ENCODE measurements around the gene LIM2.

Gene LIM2

DNA sequence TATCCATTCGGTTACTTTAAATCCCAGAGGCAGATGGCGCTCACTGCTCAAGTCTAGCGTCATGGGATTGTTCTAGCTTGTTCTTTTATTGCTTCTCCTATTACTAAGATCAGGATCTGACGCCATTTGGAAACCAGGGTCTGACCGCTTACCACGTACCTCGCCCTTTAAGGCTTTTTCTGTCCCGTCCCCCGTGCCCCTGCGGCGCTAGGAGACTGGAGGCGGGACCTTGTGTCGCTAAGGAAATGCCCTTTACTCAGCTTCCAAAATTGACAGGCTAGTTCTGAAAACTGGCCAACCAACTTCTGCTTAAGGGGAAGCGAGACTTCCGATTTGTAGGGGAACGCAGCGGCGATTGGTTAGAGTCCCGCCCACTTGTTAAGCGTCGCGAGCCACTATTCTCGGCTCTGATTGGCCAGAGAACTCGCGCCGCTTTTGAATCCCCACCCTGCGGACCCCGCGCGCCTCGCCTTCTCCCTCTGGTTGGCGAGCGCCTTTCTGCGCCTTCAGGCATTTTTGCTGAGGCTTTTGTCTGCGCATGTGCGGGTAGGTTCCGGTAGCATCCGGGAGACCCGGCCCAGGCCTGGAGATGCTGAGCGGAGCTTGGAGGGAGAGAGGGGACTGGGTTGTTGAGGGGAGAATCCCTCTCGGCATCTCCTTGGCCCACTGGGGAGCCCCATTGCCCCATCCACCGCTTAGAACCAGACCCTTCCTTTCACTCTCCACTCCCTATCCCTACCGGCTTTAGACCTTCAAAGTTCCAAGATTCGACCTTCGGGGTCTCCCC lies 6.5 kb upstream of the LIM2 start:
- DNase-seq: peak; percentile 96

GRCh38 chr19:51392701-51393100 lies 4.9 kb upstream of the LIM2 start:
- DNase-seq: no peak

GRCh38 chr19:51391073-51391611 lies 3.4 kb upstream of the LIM2 start:
- DNase-seq: no peak

- DNase-seq: no peak
These were observed 1.4 kb upstream of the LIM2 start for GRCh38 chr19:51389143-51389542.

- DNase-seq: no peak
These were observed 773 bp downstream of the LIM2 start for GRCh38 chr19:51386882-51387520.

DNA sequence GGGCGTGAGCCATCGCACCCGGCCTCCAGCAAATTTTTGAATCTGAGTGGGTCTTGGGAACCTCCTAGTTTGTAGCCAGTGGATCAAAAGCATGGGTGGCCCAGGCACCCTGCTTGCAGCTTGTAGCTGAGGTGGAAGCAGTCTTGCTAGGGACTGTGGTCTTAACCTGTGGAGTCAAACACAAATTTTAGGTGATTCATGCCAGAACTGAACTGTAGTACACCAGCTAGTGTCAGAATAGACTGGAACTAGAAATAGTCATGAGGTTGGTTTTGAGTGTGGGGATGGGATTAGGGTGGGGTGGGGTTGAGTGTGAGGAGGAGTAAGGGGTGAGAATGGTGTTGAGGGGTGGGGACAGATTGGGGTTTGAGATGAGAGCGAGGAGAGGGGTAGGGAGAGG lies 5.8 kb downstream of the LIM2 start:
- DNase-seq: no peak

DNA sequence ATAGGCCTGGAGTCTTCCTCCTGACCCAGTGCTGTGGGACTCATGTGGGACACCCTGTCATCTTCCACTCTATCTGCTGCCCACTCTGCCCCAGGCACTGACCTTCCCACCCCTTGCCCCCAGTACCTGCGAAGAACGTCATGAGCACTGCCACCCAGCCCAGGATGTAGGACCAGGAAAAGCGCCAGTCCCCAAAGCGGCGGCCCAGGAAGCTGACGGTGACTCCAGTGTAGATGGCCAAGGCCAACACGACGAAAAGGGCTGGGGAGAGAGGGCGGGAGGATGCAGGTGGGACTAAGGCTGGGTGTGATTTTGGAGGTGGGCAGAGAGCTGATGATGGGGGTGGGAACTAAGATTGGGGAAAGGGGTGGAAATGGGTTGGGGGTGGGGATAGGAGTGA lies 7.4 kb downstream of the LIM2 start:
- DNase-seq: no peak

DNA sequence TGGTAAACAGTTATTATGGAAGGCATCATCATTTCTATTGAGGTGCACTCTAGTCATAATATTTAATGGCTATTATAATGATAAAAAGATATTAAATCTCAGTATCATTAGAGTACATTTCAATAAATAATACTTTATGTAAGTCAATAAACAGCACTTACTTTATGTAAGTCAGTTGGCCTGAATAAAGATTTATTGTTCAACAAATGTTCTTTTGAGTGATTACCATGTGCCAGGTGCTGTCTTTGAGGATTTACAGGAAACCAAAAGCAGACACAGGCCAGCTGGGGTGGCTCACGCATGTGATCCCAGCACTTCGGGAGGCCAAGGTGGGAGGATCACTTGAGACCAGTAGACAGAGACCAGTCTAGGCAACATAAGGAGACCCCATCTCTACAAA lies 10.4 kb downstream of the LIM2 start:
- no peak for DNase-seq

DNA sequence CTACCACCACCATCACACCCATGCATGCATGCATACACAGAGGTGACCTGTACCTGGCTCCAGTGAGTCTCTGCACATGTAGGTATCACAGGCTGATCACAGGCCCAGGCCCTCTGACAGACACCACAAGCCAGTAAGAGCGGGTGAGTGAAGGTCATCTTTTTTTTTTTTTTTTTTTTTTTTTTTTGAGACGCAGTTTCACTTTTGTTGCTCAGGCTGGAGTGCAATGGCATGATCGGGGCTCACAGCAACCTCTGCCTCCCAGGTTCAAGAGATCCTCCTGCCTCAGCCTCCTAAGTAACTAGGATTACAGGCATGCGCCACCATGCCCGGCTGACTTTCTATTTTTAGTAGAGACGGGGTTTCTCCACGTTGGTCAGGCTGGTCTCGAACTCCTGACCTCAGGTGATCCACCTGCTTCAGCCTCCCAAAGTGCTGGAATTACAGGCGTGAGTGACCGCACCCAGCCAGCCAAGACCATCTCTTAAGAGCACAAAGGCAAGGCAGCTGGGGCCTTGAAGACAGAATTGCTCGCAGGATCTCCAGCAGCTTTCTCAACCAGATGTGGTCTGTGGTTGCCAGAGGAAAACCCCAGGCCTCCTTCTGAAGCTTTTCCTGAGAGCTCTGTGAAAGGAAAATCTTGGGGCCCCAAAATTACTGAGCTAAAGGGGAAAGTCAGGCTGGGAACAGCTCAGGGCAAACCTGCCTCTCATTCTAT lies 12.1 kb downstream of the LIM2 start:
- no peak for DNase-seq

DNA sequence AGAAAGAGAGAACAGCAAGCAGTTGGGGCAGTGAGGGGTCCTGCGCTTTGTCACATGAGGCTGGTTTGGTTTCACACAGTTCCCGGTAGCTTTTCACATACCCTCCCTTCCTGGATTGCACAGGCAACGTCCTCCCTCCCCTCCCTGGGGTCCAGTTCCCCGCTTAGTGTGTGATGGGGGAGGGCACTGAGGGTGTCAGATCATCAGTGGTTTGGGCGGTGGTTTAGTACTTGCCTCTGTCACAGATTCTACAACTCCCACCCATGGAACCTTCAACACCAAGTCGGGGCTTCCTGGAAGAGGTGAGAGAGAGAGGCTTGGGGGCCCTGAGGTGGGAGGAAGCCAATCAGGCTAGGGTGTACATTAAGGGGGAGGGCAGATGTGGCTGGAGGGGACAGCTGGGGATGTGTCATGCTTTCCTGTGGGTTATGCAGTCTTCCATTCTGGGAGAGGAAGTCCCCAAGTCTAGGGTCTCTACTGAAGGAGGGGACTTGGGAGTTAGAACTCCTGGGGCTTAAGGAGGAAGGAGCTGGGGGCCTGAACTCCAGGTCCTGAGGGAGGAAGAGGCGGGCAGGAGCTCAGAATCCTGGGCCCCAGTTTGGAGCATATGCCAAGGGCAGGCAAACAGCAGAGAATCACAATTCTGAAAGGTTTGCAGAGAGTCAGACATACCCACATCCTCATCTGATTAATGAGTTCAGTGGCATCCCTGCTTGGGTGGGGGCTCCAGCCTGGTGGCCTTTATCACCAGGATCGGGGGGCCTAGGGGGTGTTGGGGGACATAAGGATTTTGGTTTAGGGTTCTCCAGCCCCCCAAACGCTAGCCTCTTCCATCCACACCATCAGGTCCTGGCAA lies 14.9 kb downstream of the LIM2 start, which contains the start of gene NKG7:
Gene NKG7, minus strand, starts transcription at position 6 of the 856 bp plus-strand sequence. CDS start 119 bp downstream, outside the sequence.
- DNase-seq: no peak

- no peak for DNase-seq
These were observed 15.6 kb downstream of the LIM2 start for GRCh38 chr19:51372021-51372648.

DNA sequence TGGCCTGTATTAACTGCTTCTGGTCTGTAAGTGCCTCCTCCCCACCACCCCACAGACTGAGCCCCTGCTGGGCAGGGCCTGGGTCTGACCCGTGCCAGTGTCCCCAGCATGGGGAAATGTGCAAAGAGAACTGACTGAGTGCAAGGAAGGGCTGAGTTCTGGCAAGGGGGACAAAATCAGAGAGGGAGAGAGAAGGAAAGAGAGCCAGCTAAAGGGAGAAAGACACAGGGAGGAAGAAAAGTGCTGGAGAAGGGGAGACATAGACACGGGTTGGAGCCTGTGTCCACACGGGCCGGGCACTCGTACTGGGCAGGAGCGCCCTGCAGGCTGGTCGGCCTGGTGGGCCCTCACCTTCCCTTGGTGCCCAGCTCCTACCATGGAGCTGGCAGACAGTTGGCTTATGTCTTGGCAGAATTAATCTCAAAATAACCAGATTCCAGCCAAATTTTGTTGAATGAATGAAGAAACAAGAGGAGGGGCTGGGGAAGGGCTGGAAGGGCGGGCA lies 16.5 kb downstream of the LIM2 start:
- DNase-seq: no peak

DNA sequence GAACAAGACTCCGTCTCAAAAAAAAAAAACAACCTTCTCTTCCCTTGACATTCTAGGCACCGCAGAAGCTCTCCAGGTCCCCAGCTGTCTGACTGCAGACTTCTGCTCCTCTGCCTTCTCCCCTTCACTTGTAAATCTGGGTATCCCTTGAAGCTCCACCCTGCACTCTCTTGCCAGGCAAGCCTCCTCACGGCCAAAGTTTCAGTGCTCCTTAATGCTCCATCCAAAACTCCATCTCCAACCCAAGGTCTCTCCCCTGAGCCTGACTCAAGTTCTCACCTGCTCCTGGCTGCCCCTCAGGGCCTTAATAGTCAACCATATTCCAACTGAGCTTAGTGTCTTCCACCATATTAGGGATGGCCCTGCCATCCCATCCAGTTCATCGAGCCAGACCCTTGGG lies 17.5 kb downstream of the LIM2 start:
- no peak for DNase-seq

DNA sequence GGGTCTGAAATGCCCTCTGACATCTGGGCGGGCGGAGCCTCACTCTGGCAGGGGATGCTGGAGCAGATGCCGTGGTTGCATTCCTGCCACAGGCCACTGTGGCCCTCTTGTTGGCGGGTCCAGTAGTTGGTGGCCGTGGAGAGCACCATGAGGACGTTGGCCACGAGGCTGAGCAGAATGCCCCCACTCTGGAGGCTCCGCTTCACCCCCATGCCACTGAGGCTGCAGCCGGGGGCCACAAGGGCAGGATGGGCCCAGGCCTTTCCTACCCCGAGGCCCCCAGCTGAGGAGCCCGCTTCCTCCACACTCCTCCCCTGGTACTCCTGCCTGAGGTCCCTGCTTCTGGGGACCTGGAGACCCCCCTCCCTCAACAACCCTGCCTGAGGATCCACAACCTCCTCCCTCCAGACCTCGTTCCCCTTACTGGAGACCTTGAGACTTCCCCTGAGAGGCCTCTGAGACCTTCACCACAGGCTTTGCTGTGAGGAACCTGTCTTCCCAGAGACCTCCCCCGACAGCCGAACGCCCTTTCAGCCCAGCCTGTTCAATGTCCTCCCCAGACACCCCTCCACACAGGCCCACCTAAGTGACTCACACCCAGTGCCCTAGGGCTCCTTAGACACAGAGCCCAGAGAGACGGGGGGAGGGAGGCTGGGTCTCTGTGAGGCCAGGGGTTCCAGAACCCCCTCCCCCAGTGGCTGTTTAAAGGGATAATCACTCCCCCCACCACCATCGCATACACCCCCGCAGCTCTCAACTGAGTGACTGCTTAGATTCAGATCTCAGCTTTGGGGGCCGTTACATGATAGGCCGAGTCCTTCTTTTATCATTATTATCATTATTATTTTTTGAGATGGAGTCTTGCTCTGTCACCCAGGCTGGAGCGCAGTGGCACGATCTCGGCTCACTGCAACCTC lies 19.1 kb downstream of the LIM2 start, which contains the start of gene CLDND2:
Gene CLDND2, minus strand, starts transcription at position 638 of the 917 bp plus-strand sequence. Its CDS starts 426 bp downstream, at position 212.
- DNase-seq: no peak

DNA sequence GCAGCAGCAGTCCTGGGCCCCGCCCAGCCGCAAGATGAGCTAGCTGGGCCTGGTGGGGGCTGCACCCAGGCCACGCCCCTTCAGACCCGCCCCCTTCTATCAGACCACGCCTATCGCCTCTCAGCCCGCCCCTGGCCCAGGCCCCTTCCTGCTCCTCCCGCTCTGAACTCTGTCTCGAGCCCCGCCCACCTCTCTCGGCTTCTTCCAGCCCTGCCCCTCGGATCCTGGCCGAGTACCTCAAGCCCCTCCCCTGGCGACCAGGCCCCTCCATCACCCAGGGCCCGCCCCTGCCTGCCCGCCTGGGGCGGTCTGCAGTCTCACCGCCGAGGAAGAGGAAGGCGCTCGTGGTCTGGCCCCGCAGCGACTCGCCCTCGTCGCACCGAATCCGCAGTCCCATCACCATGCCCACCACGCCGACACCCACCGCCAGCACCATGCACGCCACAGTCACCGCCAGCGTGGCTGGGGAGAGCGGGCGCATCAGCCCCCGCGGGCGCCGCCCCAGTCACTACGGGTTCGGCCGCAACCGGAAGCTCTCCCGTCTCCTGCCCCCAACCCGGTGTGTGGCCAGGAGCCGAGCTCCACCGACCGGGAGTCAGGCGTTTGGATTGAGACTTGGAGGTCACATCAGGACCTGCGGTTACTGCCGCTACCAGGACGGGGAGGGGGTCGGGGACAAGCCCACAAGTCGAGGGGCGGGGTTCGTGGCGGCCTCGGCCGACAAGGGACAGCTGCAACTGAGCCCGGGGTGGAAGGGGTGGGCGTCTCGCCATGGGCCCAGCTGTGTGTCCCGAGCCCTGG lies 20.0 kb downstream of the LIM2 start:
- peak; percentile 92 for DNase-seq

- no peak for DNase-seq
These were observed 20.6 kb downstream of the LIM2 start for GRCh38 chr19:51367255-51367564.

- peak; percentile 94 for DNase-seq
These were observed 21.2 kb downstream of the LIM2 start for GRCh38 chr19:51366389-51367254.

- DNase-seq: no peak
These were observed 21.8 kb downstream of the LIM2 start, which contains the start of gene ETFB for GRCh38 chr19:51365965-51366388. Gene ETFB, minus strand, starts transcription at chr19:51366388. Its CDS starts 62 bp downstream, at chr19:51366326.

All from amniotic stem cell (primary cell).